ENCODE results near the gene TRPV2. TPM values are rescaled to one million over a fixed set of nuclear protein-coding genes. Genes with fewer than 3 reads are reported as not detected.

Gene TRPV2
- polyA plus RNA-seq, 1 donor: 2.9 TPM

GRCh38 chr17:16474012-16474725 lies 58.8 kb downstream of the TRPV2 start:
- no peak for DNase-seq

- no peak for DNase-seq
Measured at GRCh38 chr17:16475179-16475704, 59.9 kb downstream of the TRPV2 start.

- DNase-seq: no peak
Measured at GRCh38 chr17:16477255-16477654, 61.9 kb downstream of the TRPV2 start.

GRCh38 chr17:16477666-16478065 lies 62.3 kb downstream of the TRPV2 start:
- no peak for DNase-seq

GRCh38 chr17:16478649-16479048 lies 63.3 kb downstream of the TRPV2 start:
- no peak for DNase-seq

- no peak for DNase-seq
Measured at GRCh38 chr17:16479264-16479663, 63.9 kb downstream of the TRPV2 start.

- DNase-seq: no peak
Measured at GRCh38 chr17:16480995-16481394, 65.6 kb downstream of the TRPV2 start.

DNA sequence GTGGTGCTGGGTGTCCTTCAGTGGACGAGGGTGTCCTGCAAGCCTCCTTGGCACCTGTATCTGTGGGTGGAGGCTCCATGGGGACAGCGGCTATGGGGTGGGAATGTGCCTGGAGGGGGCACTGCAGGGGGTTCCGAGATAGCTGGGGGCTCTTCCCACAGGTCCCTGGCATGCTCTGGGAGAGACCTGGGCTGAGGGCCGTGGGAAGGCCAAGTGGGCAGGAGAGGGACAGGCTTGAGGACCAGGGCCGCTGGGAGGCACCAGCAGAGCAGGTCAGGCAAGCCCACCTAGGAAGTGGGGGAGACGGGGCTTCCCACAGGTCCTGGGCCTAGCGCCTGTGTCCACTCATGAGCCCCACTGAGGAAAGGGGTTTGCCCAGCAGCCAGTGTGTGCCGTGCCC lies 66.9 kb downstream of the TRPV2 start:
- no peak for DNase-seq

- no peak for DNase-seq
Measured at GRCh38 chr17:16483021-16483645, 67.8 kb downstream of the TRPV2 start.

GRCh38 chr17:16484445-16485175 lies 69.2 kb downstream of the TRPV2 start:
- DNase-seq: no peak

Other genes with a start within 250 kb of the TRPV2 start
- gene NCOR1, start 200.0 kb upstream of the TRPV2 start, polyA plus RNA-seq (ENCODE audit: insufficient read length): 136 TPM
- 46.2 TPM for gene PIGL, start 198.4 kb upstream of the TRPV2 start, polyA plus RNA-seq (ENCODE audit: insufficient read length)
- 86.8 TPM for gene CENPV, start 62.1 kb upstream of the TRPV2 start, polyA plus RNA-seq (ENCODE audit: insufficient read length)
- 1,960 TPM for gene UBB, start 34.5 kb upstream of the TRPV2 start, polyA plus RNA-seq (ENCODE audit: insufficient read length)
- gene LRRC75A, start 76.6 kb downstream of the TRPV2 start, polyA plus RNA-seq (ENCODE audit: insufficient read length): 3.9 TPM
- 10.7 TPM for gene ZNF287, start 153.6 kb downstream of the TRPV2 start, polyA plus RNA-seq (ENCODE audit: insufficient read length)
- 12.1 TPM for gene ZNF624, start 238.3 kb downstream of the TRPV2 start, polyA plus RNA-seq (ENCODE audit: insufficient read length)